ENCODE data around the gene VWA3A.

DNA sequence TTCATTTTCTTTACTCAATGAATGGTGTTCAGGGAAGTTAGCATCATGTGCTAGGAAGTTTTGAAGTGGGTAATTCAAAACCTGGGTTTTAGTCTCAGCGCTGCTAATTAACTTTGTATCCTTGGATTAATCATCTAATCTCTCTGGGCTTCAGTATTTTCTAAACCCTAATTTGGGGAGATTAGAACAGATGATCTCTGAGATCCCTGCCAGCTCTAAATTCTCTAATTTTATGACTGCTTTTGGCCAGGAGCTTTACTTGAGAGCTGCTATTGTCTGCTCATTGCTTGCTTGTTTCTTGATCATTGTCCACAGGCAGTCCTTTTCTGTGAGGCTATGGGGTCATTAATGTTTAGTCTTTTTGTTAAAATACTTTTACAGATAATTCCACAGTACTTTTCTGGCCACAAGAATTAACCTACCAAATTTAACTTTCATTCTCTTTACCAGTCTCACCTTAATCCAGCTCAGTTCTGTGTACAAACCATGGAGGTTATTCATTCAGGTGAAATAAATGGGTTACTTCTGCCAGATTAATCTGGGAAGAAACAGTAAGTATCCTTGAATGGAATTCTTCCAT, 28.4 kb upstream of the VWA3A start:
- TF ChIP-seq, protein P1, sequence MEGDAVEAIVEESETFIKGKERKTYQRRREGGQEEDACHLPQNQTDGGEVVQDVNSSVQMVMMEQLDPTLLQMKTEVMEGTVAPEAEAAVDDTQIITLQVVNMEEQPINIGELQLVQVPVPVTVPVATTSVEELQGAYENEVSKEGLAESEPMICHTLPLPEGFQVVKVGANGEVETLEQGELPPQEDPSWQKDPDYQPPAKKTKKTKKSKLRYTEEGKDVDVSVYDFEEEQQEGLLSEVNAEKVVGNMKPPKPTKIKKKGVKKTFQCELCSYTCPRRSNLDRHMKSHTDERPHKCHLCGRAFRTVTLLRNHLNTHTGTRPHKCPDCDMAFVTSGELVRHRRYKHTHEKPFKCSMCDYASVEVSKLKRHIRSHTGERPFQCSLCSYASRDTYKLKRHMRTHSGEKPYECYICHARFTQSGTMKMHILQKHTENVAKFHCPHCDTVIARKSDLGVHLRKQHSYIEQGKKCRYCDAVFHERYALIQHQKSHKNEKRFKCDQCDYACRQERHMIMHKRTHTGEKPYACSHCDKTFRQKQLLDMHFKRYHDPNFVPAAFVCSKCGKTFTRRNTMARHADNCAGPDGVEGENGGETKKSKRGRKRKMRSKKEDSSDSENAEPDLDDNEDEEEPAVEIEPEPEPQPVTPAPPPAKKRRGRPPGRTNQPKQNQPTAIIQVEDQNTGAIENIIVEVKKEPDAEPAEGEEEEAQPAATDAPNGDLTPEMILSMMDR (IDR thresholded peaks at IDR 0.05): no peak
- TF ChIP-seq POLR2AphosphoS5 (IDR thresholded peaks at IDR 0.05): no peak

Measured in breast epithelium (tissue), 3 donors.